GM23248 (cell line): ENCODE measurements around the gene AK5. TPM values are rescaled to one million over a fixed set of nuclear protein-coding genes. Genes with fewer than 3 reads are reported as not detected.

Experiments used
- DNase-seq: peaks from one replicate; pipeline ENCODE4 v3.0.0-alpha.2; 2015
- H2AFZ ChIP-seq: fragments of 200-600 bp; sonication (generic); 2 replicates; pipeline ENCODE4 v1.6.1; 2016; ENCODE audit warnings: antibody characterized with exemption
- H3F3A ChIP-seq: fragments of 200-600 bp; sonication (generic); 2 replicates; pipeline ENCODE4 v1.6.1; 2016; ENCODE audit warnings: mild to moderate bottlenecking, antibody characterized with exemption, mixed run types; ENCODE audit not compliant: insufficient read depth
- H3K27ac ChIP-seq: fragments of 200-600 bp; sonication (generic); 2 replicates; pipeline ENCODE4 v1.5.1; 2016; ENCODE audit warnings: mild to moderate bottlenecking
- H3K27me3 ChIP-seq: fragments of 200-600 bp; sonication (generic); replicated peaks from 2 replicates; pipeline ENCODE4 v1.6.1; 2016; ENCODE audit warnings: mild to moderate bottlenecking; ENCODE audit not compliant: insufficient read depth
- H3K36me3 ChIP-seq: fragments of 200-600 bp; sonication (generic); 2 replicates; pipeline ENCODE4 v1.6.1; 2016; ENCODE audit warnings: low read depth, mild to moderate bottlenecking
- H3K4me1 ChIP-seq: fragments of 200-600 bp; sonication (generic); 2 replicates; pipeline ENCODE4 v1.6.1; 2016; ENCODE audit warnings: mild to moderate bottlenecking; ENCODE audit not compliant: insufficient read depth
- H3K4me2 ChIP-seq: fragments of 200-600 bp; sonication (generic); one replicate; pipeline ENCODE4 v1.6.1; 2016; ENCODE audit warnings: mild to moderate bottlenecking; ENCODE audit not compliant: unreplicated experiment
- H3K4me3 ChIP-seq: fragments of 200-600 bp; sonication (generic); 2 replicates; pipeline ENCODE4 v1.5.1; 2016; ENCODE audit warnings: mild to moderate bottlenecking
- H3K79me2 ChIP-seq: fragments of 200-600 bp; sonication (generic); 2 replicates; pipeline ENCODE4 v1.6.1; 2016; ENCODE audit warnings: mild to moderate bottlenecking; ENCODE audit not compliant: insufficient read depth
- H3K9ac ChIP-seq: fragments of 200-600 bp; sonication (generic); 2 replicates; pipeline ENCODE4 v1.6.1; 2016; ENCODE audit warnings: mild to moderate bottlenecking
- H3K9me2 ChIP-seq: fragments of 200-600 bp; sonication (generic); 2 replicates; pipeline ENCODE4 v1.6.1; 2016; ENCODE audit warnings: mixed run types, mild to moderate bottlenecking, moderate library complexity; ENCODE audit not compliant: insufficient read depth
- H3K9me3 ChIP-seq: fragments of 200-600 bp; sonication (generic); one replicate; pipeline ENCODE4 v1.6.1; 2017; ENCODE audit warnings: low read depth
- H4K20me1 ChIP-seq: fragments of 200-600 bp; sonication (generic); 2 replicates; pipeline ENCODE4 v1.6.0; 2016; ENCODE audit not compliant: insufficient read depth
- EZH2 ChIP-seq: fragments of 200-600 bp; sonication (generic); IDR thresholded peaks from 2 replicates; pipeline ENCODE4 v1.6.1; 2018; ENCODE audit warnings: antibody characterized with exemption, mild to moderate bottlenecking; ENCODE audit not compliant: insufficient read depth, poor library complexity, severe bottlenecking
- EZH2phosphoT487 ChIP-seq: fragments of 200-600 bp; sonication (generic); IDR thresholded peaks from 2 replicates; pipeline ENCODE4 v1.6.1; 2018; ENCODE audit warnings: antibody characterized with exemption, moderate library complexity, mild to moderate bottlenecking, low read depth; ENCODE audit not compliant: insufficient read depth
- WGBS, 2 experiments: methylation state at CpG; one replicate each; pipeline ENCODE4 v1.1.6; 2015 to 2017; ENCODE audit warnings: low lambda C conversion rate in 2 of 2, low coverage in 1 of 2; ENCODE audit errors: missing lambda C conversion rate in 2 of 2; 5-methylcytosine and 5-hydroxymethylcytosine counted together
- in situ Hi-C: fragments of 300-500 bp; cut with MboI; formaldehyde crosslinking; loops from 2 replicates; pipeline ENCODE4 v1.15.0; 2020
- polyA plus RNA-seq: library from polyadenylated mRNA; unstranded; fragments of >200 nt; fragmentation: Nextera tagmentation; extraction: Ambion mirVana; gene quantifications from 2 replicates; pipeline ENCODE4 v1.2.1, GENCODE V29; 2016
- total RNA-seq: library from RNA; depleted of rRNA; stranded (reverse); fragments of >200 nt; shearing (Covaris generic); gene quantifications from 2 replicates; pipeline ENCODE4 v1.2.3, GENCODE V29; 2014

AK5 gene
- total and polyA plus RNA-seq, 2 experiments from 2014 or later: 65.3 to 78.8 TPM

DNA sequence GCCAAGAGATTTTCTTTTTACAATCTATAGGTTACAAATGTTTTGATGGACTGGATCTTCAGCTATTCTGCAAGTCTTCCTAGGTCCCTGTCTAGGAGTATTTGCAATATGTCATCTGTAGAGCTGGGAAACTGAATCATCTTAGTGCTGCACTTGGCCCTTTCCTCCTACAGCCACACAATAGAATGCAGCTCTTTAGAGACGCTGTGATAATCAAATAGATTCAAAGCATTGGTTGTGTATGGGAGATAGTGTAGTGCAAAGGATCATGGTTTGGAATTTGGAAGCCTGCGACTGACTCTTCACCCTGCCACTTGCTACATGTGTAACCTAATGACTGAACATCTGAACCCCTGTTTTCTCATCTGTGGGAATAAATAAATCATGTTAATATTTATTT is 93.7 kb downstream of the AK5 start:
- Histone ChIP-seq H2AFZ (no peak overlapping the region), H3K9me3 (no peaks in the 10 kb centered on the region), H3K27ac (no peak overlapping the region), H3K27me3 (no peaks in the 10 kb centered on the region), H3K4me2 (no peak overlapping the region), H3K9me2 (no peaks in the 10 kb centered on the region), H3K4me1 (peaks cover 24% of the 10 kb centered on the region), H3K9ac (no peak overlapping the region), H3F3A (peaks cover 21% of the 10 kb centered on the region), H3K4me3 (no peak overlapping the region), H3K36me3 (no peaks in the 10 kb centered on the region), H3K79me2 (peaks cover 6% of the 10 kb centered on the region; the same call in 1 of the 2 replicates), H4K20me1 (no peaks in the 10 kb centered on the region)
- no peak for DNase-seq
- in situ Hi-C loops: no loop called here
- 56 to 82% methylated on average over 2 of the region's 2 CpGs for WGBS, 2 experiments
- TF ChIP-seq EZH2 (no peak), EZH2phosphoT487 (no peak)

GRCh38 chr1:77375990-77376389 is 94.2 kb downstream of the AK5 start:
- 83 to 85% methylated on average over 4 of the region's 4 CpGs for WGBS, 2 experiments
- H3K27ac ChIP-seq: no peak overlapping the region
- in situ Hi-C loops: no loop called here

DNA sequence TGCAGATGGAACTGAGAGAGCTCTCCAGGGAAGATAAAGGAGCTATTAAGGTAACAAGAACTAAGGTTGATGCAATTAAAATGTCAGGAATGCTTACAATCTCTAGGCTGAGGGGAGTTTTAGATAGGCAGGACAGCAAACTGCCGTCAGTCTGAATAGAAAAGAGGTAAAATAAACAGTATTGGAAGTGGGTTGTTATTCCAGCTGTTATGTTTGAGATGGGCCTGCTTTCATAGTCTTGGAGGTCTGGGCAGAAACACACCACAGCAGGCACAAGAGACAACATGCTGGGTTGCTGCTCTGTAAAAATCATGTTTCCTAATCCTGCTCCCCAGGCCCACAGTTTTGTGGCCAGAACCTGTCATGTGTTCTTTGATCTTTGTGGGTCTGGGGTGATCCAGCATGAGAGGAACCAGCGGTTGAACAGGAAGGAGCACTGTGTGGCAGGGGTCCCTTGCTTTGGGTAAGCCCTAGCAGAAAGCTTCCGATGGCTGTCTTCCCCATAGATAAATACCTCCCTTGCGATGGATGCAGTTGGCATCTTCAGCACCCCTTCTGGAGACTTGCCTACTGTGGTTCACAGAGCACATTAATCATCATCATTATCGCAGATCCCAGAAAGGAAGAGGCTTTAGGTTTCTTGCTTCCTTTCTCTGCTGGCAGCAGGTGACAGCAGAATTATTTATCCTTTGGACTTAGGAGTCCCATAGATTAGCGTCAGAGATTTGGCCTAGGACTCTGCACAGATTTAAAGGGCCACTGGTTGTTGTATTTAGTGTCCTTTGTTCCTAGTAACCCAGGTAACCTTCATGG is 97.1 kb downstream of the AK5 start:
- Histone ChIP-seq H3K36me3 (no peaks in the 10 kb centered on the region), H3K79me2 (peaks cover 1% of the 10 kb centered on the region; the same call in 1 of the 2 replicates), H3F3A (no peaks in the 10 kb centered on the region), H3K4me2 (no peak overlapping the region), H3K4me1 (0 out of 2 replicates have a peak, but pooled peaks cover 3% of the 10 kb centered on the region), H2AFZ (no peak overlapping the region), H3K9me3 (no peaks in the 10 kb centered on the region), H4K20me1 (no peaks in the 10 kb centered on the region), H3K27ac (no peak overlapping the region), H3K4me3 (no peak overlapping the region), H3K9me2 (no peaks in the 10 kb centered on the region), H3K9ac (no peak overlapping the region), H3K27me3 (no peaks in the 10 kb centered on the region)
- in situ Hi-C loops: no loop called here
- TF ChIP-seq EZH2phosphoT487 (no peak), EZH2 (no peak)
- no peak for DNase-seq
- WGBS, 2 experiments: 72 to 74% methylated on average over 6 of the region's 6 CpGs

More at GRCh38 chr1:77375990-77376389, 94.2 kb downstream of the AK5 start:
- DNase-seq: no peak
- Histone ChIP-seq H3K36me3 (no peaks in the 10 kb centered on the region), H3K4me1 (peaks cover 19% of the 10 kb centered on the region), H4K20me1 (no peaks in the 10 kb centered on the region), H3F3A (peaks cover 17% of the 10 kb centered on the region), H3K27me3 (no peaks in the 10 kb centered on the region), H2AFZ (no peak overlapping the region), H3K79me2 (peaks cover 6% of the 10 kb centered on the region; the same call in 1 of the 2 replicates), H3K4me2 (no peak overlapping the region), H3K9me3 (no peaks in the 10 kb centered on the region), H3K9me2 (no peaks in the 10 kb centered on the region), H3K9ac (no peak overlapping the region), H3K4me3 (no peak overlapping the region)
- TF ChIP-seq EZH2phosphoT487 (no peak), EZH2 (no peak)

DNA sequence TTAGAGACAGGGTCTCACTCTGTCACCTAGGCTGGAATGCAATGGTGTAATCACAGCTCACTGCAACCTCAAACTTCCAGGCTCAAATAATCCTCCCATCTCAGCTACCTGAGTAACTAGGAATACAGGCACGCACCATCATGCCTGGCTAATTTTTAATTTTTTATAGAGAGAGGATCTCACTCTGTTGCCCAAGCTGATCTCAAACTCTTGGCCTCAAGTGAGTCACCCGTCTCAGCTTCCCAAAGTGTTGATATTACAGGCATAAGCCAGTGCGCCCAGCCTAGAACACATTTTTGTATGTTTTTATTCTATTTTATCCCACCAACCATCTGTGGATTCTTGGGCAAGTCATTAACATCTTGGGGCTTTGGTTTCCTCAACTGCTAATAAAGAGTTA is 100.5 kb downstream of the AK5 start:
- in situ Hi-C loops: no loop called here
- Histone ChIP-seq H3K9me2 (no peaks in the 10 kb centered on the region), H3K27ac (no peak overlapping the region), H3K79me2 (no peaks in the 10 kb centered on the region), H3K4me2 (no peak overlapping the region), H3K9me3 (no peaks in the 10 kb centered on the region), H3F3A (no peaks in the 10 kb centered on the region), H3K27me3 (no peaks in the 10 kb centered on the region), H2AFZ (no peak overlapping the region), H3K36me3 (no peaks in the 10 kb centered on the region), H3K4me1 (peaks cover 14% of the 10 kb centered on the region), H3K9ac (no peak overlapping the region), H4K20me1 (no peaks in the 10 kb centered on the region), H3K4me3 (no peak overlapping the region)
- no peak for DNase-seq
- WGBS, 2 experiments: 98 to 99% methylated on average over 3 of the region's 3 CpGs
- no peak for TF ChIP-seq EZH2
- TF ChIP-seq EZH2phosphoT487: no peak
